Uterus (tissue), 4 donors: ENCODE data around the gene TIAM1. TPM values are rescaled to one million over a fixed set of nuclear protein-coding genes. Genes with fewer than 3 reads are reported as not detected.
A peak's percentile ranks its signal among the peaks of the same experiment; 100 is the strongest.

Source experiments
- DNase-seq, 2 donors: peaks; one replicate each; pipeline ENCODE4 v3.0.0-alpha.2; 2019 to 2020
- H3K27ac ChIP-seq, 2 donors: fragments of 200-600 bp; sonication (generic); 1 replicate in 1 of 2; 2 replicates in 1 of 2; pipeline ENCODE4 v1.5.1; 2016 to 2018
- H3K27me3 ChIP-seq, 2 donors: fragments of 200-600 bp; sonication (generic); one replicate each; pipeline ENCODE4 v1.5.1; 2018 to 2019; ENCODE audit warnings: control low read depth in 1 of 2
- H3K36me3 ChIP-seq, 2 donors: fragments of 200-600 bp; sonication (generic); one replicate each; pipeline ENCODE4 v1.5.1; 2019; ENCODE audit warnings: control low read depth in 1 of 2
- H3K4me1 ChIP-seq, 2 donors: fragments of 200-600 bp; sonication (generic); one replicate each; pipeline ENCODE4 v1.5.1; 2018 to 2019; ENCODE audit warnings: control low read depth in 1 of 2
- H3K4me3 ChIP-seq, 2 donors: fragments of 200-600 bp; sonication (generic); 1 replicate in 1 of 2; 2 replicates in 1 of 2; pipeline ENCODE4 v1.5.1; 2018 to 2019; ENCODE audit warnings: mild to moderate bottlenecking in 1 of 2
- H3K9me3 ChIP-seq, 2 donors: fragments of 200-600 bp; sonication (generic); one replicate each; pipeline ENCODE4 v1.5.1; 2019; ENCODE audit warnings: control low read depth in 1 of 2
- CTCF ChIP-seq, 4 experiments: fragments of 200-600 bp in 2 of 4; fragments of 450-650 bp in 2 of 4; sonication (generic) in 2 of 4; IDR thresholded peaks; one replicate each; pipeline ENCODE4 v1.5.1; 2016 to 2019; ENCODE audit warnings: antibody characterized with exemption in 4 of 4, mild to moderate bottlenecking in 2 of 4, moderate library complexity in 1 of 4
- POLR2A ChIP-seq, 2 donors: fragments of 450-650 bp; IDR thresholded peaks; one replicate each; pipeline ENCODE4 v1.6.1; 2016; ENCODE audit warnings: antibody characterized with exemption in 2 of 2, mild to moderate bottlenecking in 1 of 2, moderate library complexity in 1 of 2
- intact Hi-C: fragments of 100-400 bp; cut with DNase I; formaldehyde crosslinking; loops from one replicate; pipeline ENCODE4 v1.15.1; 2023; ENCODE audit warnings: low total_unique reads
- total RNA-seq, 4 donors: library from RNA; depleted of rRNA in 3 of 4; stranded (reverse); fragments of >200 nt in 3 of 4; gene quantifications; one replicate each; pipeline versions ENCODE4 v1.1.0 to v1.2.4, GENCODE V29; 2014 to 2023
- donor health status: DM: yes; HTN: yes; CAD: no.

The TIAM1 gene
- 10 to 100 TPM; 14.4 to 74.9 (median 39.5) TPM for total RNA-seq

- H3K27ac ChIP-seq: no peak within 1 kb of the TSS
- peak in 1 of 2 donors; percentile 15 for DNase-seq
Observed at GRCh38 chr21:31343680-31344480, at the start of gene TIAM1. Gene TIAM1, minus strand, starts transcription at chr21:31344261. Its CDS starts 77,289 bp downstream, at chr21:31266972.

GRCh38 chr21:31387560-31388186, 43.6 kb upstream of the TIAM1 start:
- no peaks in the 10 kb centered on the region for H3K9me3 ChIP-seq
- H3K36me3 ChIP-seq: no peaks in the 10 kb centered on the region
- intact Hi-C loops: no loop called here
- no peaks in the 10 kb centered on the region for H3K4me1 ChIP-seq
- DNase-seq: no peak
- no peak for TF ChIP-seq POLR2A (IDR thresholded peaks at IDR 0.05)
- TF ChIP-seq CTCF (IDR thresholded peaks at IDR 0.05): no peak
- H3K27ac ChIP-seq: no peak overlapping the region
- no peaks in the 10 kb centered on the region for H3K27me3 ChIP-seq
- H3K4me3 ChIP-seq: no peak overlapping the region

More at GRCh38 chr21:31343680-31344480, at the start of gene TIAM1:
- no peak for TF ChIP-seq CTCF (IDR thresholded peaks at IDR 0.05)
- TF ChIP-seq POLR2A (IDR thresholded peaks at IDR 0.05): no peak
- Histone ChIP-seq H3K36me3 (no peaks in the 10 kb centered on the region), H3K9me3 (no peaks in the 10 kb centered on the region), H3K27me3 (no peaks in the 10 kb centered on the region), H3K4me3 (peak within 1 kb of the TSS in 1 of 2 donors; percentile 19), H3K4me1 (no peaks in the 10 kb centered on the region)
- intact Hi-C loops: no loop called here

GRCh38 chr21:31386006-31386405, 41.9 kb upstream of the TIAM1 start:
- H3K9me3 ChIP-seq: no peaks in the 10 kb centered on the region
- intact Hi-C loops: no loop called here
- H3K4me1 ChIP-seq: no peaks in the 10 kb centered on the region
- H3K36me3 ChIP-seq: no peaks in the 10 kb centered on the region
- DNase-seq: no peak
- H3K4me3 ChIP-seq: no peak overlapping the region
- H3K27me3 ChIP-seq: no peaks in the 10 kb centered on the region
- no peak overlapping the region for H3K27ac ChIP-seq
- TF ChIP-seq POLR2A (IDR thresholded peaks at IDR 0.05) (no peak), CTCF (IDR thresholded peaks at IDR 0.05) (no peak)

GRCh38 chr21:31383770-31384169, 39.7 kb upstream of the TIAM1 start:
- no peak for TF ChIP-seq CTCF (IDR thresholded peaks at IDR 0.05)
- TF ChIP-seq POLR2A (IDR thresholded peaks at IDR 0.05): no peak
- no peak for DNase-seq
- Histone ChIP-seq H3K4me3 (no peak overlapping the region), H3K4me1 (no peaks in the 10 kb centered on the region), H3K9me3 (no peaks in the 10 kb centered on the region), H3K27me3 (no peaks in the 10 kb centered on the region), H3K27ac (no peak overlapping the region), H3K36me3 (no peaks in the 10 kb centered on the region)
- intact Hi-C loops: no loop called here

- H3K9me3 ChIP-seq: no peaks in the 10 kb centered on the region
Observed at GRCh38 chr21:31382060-31382459, 38.0 kb upstream of the TIAM1 start.

More at GRCh38 chr21:31382060-31382459, 38.0 kb upstream of the TIAM1 start:
- Histone ChIP-seq H3K4me3 (no peak overlapping the region), H3K27me3 (no peaks in the 10 kb centered on the region), H3K4me1 (no peaks in the 10 kb centered on the region), H3K36me3 (no peaks in the 10 kb centered on the region), H3K27ac (no peak overlapping the region)
- intact Hi-C loops: no loop called here
- no peak for DNase-seq
- TF ChIP-seq POLR2A (IDR thresholded peaks at IDR 0.05) (no peak), CTCF (IDR thresholded peaks at IDR 0.05) (no peak)
